DOHH2 (cell line): Measurements from ENCODE around the gene CLTC.

Experiments
- EZH2phosphoT487 ChIP-seq: fragments of 200-600 bp; sonication (generic); IDR thresholded peaks from 2 replicates; pipeline ENCODE4 v1.6.1; 2017; ENCODE audit warnings: borderline replicate concordance, mild to moderate bottlenecking, antibody characterized with exemption, low read length, moderate library complexity, mixed read lengths
- TF ChIP-seq, protein P1 (sequence below): fragments of 200-600 bp; sonication (generic); IDR thresholded peaks from one replicate; pipeline ENCODE4 v1.5.1; 2014; ENCODE audit warnings: antibody characterized with exemption, mild to moderate bottlenecking, low read depth, low read length; ENCODE audit not compliant: poor library complexity, severe bottlenecking

DNA sequence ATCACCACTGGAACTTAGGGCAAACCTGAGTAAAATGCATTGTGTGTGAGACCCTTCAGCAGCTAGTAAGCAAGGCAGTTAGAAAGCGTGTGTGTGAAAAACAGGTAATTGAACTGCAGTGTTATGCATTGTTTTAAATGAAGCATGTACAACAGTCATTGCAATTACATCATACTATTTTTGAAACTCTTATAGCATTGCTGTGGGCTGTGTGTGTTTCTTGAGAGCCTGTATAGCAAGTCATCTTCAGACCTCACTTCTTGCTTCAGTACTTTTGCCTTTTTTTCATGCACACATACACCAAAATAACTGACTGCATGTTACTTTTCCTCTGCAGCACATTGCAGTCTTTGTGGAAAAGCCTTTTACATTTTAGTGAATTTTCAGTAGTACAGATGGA is 68.3 kb downstream of the CLTC start:
- TF ChIP-seq, protein P1, sequence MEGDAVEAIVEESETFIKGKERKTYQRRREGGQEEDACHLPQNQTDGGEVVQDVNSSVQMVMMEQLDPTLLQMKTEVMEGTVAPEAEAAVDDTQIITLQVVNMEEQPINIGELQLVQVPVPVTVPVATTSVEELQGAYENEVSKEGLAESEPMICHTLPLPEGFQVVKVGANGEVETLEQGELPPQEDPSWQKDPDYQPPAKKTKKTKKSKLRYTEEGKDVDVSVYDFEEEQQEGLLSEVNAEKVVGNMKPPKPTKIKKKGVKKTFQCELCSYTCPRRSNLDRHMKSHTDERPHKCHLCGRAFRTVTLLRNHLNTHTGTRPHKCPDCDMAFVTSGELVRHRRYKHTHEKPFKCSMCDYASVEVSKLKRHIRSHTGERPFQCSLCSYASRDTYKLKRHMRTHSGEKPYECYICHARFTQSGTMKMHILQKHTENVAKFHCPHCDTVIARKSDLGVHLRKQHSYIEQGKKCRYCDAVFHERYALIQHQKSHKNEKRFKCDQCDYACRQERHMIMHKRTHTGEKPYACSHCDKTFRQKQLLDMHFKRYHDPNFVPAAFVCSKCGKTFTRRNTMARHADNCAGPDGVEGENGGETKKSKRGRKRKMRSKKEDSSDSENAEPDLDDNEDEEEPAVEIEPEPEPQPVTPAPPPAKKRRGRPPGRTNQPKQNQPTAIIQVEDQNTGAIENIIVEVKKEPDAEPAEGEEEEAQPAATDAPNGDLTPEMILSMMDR, result no peak
- TF ChIP-seq EZH2phosphoT487, result no peak
